ENCODE results near the gene IMMT. TPM values are rescaled to one million over a fixed set of nuclear protein-coding genes. Genes with fewer than 3 reads are reported as not detected.

The IMMT gene
- total and polyA plus RNA-seq, 8 donors = 66.8 to 94.1 (median 82.6) TPM

DNA sequence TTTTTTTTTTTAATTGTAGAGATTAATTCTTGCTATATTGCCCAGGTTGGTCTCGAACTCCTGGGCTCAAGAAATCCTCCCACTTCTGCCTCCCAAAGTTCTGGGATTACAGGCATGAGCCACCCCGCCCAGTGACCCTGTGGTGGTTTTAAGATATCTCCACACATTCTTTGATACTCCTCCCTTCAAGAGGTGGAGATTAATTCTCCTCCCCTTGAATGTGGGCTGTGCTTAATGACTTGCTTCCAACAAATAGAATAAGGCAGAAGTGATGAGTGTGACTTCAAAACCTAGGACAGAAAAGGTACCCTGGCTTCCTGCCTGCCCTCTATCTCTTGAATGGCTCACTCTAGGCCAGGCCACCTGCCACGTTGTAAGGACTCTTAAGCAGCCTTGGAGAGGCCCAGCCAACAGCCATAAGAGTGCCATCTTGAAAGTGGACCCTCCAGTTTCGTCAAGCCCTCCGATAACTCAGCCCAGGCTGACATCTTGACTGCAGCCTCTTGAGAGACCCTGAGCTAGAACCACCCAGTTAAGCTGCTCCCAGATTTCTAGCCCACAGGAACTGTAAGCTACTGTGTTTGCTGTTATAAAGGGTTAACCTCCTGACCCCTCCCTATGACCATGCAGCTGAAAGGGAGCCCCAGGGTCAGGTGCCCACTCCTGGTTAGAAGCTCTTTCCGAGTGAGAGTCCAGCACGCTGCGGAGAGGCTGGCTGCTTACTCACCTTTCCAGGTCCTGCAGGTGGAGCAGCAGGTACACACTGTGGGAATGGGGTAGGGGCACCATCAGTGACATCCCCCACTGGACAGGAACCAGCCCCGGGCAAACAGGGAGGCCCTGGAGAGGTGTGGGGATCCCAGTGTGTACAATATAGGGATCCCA is 31.6 kb upstream of the IMMT start:
- peak in 1 of 4 donors; percentile 56 for DNase-seq
- Histone ChIP-seq H3K4me1 (peaks cover 9% of the 10 kb centered on the region in 2 donors), H3K4me3 (no peak overlapping the region), H3K27ac (no peak overlapping the region), H3K36me3 (no peaks in the 10 kb centered on the region), H3K9me3 (no peaks in the 10 kb centered on the region), H3K27me3 (no peaks in the 10 kb centered on the region)
- ATAC-seq = peak; percentile 81
- TF ChIP-seq, protein P1, sequence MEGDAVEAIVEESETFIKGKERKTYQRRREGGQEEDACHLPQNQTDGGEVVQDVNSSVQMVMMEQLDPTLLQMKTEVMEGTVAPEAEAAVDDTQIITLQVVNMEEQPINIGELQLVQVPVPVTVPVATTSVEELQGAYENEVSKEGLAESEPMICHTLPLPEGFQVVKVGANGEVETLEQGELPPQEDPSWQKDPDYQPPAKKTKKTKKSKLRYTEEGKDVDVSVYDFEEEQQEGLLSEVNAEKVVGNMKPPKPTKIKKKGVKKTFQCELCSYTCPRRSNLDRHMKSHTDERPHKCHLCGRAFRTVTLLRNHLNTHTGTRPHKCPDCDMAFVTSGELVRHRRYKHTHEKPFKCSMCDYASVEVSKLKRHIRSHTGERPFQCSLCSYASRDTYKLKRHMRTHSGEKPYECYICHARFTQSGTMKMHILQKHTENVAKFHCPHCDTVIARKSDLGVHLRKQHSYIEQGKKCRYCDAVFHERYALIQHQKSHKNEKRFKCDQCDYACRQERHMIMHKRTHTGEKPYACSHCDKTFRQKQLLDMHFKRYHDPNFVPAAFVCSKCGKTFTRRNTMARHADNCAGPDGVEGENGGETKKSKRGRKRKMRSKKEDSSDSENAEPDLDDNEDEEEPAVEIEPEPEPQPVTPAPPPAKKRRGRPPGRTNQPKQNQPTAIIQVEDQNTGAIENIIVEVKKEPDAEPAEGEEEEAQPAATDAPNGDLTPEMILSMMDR (IDR thresholded peaks at IDR 0.05) = no peak
- intact Hi-C loops (cut with DNase I) = loop anchor here in 1 of 2 donors (10.0 kb wide), 1 partner anchor 138 kb away; no protein-coding TSS in a partner anchor

DNA sequence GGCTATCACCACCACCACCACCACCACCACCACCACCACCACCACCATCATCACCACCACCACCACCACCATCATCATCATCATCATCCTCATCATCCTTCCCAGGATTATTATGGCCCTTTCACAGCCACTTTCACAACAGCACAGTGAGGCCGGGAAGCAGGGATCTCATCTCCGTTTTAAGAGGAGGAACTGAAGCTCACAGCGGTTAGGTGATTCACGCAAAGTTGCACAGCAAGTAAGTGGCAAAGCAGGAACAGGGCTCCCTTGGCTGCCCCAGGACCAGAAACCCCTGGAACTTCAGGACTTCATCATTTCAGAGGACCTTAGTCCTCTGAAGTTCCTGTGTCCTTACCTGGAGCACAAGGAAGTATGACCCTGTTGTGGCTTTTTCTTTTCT is 30.8 kb upstream of the IMMT start:
- H3K27ac ChIP-seq = no peak overlapping the region
- no peak for ATAC-seq
- TF ChIP-seq, protein P1 (IDR thresholded peaks at IDR 0.05) = no peak
- H3K27me3 ChIP-seq = no peaks in the 10 kb centered on the region
- H3K36me3 ChIP-seq = no peaks in the 10 kb centered on the region
- DNase-seq = no peak
- H3K9me3 ChIP-seq = no peaks in the 10 kb centered on the region
- intact Hi-C loops (cut with DNase I) = loop anchor here in 1 of 2 donors (10.0 kb wide), 1 partner anchor 139 kb away; no protein-coding TSS in a partner anchor
- H3K4me3 ChIP-seq = no peak overlapping the region
- H3K4me1 ChIP-seq = peaks cover 9% of the 10 kb centered on the region in 2 donors

DNA sequence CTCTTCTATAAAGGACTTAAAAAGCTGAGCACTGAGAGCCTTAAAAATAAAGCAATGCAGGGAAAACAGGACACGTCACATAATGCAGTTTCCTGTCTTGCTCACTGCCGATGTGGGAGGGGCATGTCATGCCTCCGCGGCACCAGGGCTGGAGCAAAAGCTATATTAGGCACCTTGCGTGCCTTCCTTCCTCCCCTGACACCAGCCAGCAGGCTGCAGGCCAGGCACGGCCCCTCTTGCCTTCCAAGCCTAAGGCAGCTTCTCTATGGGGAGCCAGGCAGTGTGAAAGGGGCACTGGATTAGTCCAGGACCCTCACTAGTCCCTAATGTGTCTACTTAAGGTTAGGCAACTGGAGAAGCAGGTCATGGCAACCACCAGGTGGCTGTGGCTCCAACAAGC is 30.3 kb upstream of the IMMT start:
- DNase-seq = peak in 2 of 4 donors; percentile 45 to 48
- H3K9me3 ChIP-seq = no peaks in the 10 kb centered on the region
- no peak overlapping the region for H3K4me3 ChIP-seq
- H3K27me3 ChIP-seq = no peaks in the 10 kb centered on the region
- H3K4me1 ChIP-seq = peaks cover 9% of the 10 kb centered on the region in 2 donors
- TF ChIP-seq, protein P1 (IDR thresholded peaks at IDR 0.05) = no peak
- H3K27ac ChIP-seq = peak overlapping the region in 1 of 2 donors; percentile 48
- ATAC-seq = peak; percentile 6
- H3K36me3 ChIP-seq = no peaks in the 10 kb centered on the region
- intact Hi-C loops (cut with DNase I) = loop anchor here in 1 of 2 donors (10.0 kb wide), 1 partner anchor 139 kb away; no protein-coding TSS in a partner anchor

DNA sequence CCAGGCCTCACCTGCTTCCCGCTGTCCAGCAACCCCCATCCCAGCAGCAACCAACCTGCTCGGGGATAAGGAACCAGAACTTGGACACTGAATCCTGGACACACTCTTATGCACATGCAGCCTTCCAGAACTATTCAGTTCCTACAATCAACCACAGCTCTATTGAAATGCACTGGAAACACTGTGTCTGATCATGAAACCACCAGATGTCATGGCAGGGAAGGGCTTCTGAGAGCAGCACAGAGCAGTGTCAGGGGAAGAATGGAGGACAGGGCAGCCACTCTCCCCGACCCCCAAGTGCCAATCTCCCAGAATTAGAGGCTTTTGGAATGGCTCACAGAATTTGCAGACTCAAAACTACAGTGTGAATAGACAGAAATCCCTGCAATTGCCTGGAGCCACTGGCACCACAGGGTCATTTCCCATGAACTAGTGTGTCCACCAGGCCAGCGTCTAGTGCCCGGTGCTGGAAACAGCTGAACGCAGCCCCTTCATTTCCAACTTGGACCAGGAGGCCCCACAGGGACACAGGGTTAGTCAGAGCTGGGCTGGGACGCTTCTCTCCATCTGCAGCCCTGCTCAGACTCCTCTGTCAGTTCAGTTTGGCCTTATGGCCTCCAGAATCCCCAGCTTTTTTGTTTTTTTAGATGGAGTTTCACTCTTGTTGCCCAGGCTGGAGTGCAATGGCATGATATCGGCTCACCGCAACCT is 29.5 kb upstream of the IMMT start:
- no peak for ATAC-seq
- H3K27me3 ChIP-seq = no peaks in the 10 kb centered on the region

More for the DNA sequence above, 29.5 kb upstream of the IMMT start:
- H3K36me3 ChIP-seq = no peaks in the 10 kb centered on the region
- H3K4me1 ChIP-seq = peaks cover 9% of the 10 kb centered on the region in 2 donors
- DNase-seq = no peak
- no peaks in the 10 kb centered on the region for H3K9me3 ChIP-seq
- TF ChIP-seq, protein P1 (IDR thresholded peaks at IDR 0.05) = no peak
- intact Hi-C loops (cut with DNase I) = loop anchor here in 1 of 2 donors (10.0 kb wide), 1 partner anchor 140 kb away; no protein-coding TSS in a partner anchor
- no peak overlapping the region for H3K4me3 ChIP-seq
- peak overlapping the region in 1 of 2 donors; percentile 48 for H3K27ac ChIP-seq

All from left lung (tissue), 10 donors.